K562 (cell line): ENCODE results near the gene MAD1L1. TPM values are rescaled to one million over a fixed set of nuclear protein-coding genes. Genes with fewer than 3 reads are reported as not detected.
A peak's percentile ranks its signal among the peaks of the same experiment; 100 is the strongest.

Source experiments
- ATAC-seq: fragments of 200-7000 bp; cut with Tn5 transposase; 3 replicates; pipeline ENCODE4 v1.9.1; 2020; ENCODE audit warnings: moderate library complexity
- BruUV-seq: library from RNA; stranded (reverse); fragments of 400-500 nt; replicated peaks from 2 replicates; lab custom pipeline; 2021; lab: Mats Ljungman, UMichigan
- CTCF ChIA-PET: fragments of 300-600 bp; formaldehyde crosslinking; extraction: SDS; loops from one replicate; lab custom pipeline; 2021; ENCODE audit warnings: low intra/inter-chr PET ratio; lab: Yijun Ruan, JAX
- POLR2A ChIA-PET: fragments of 300-600, 350-650 bp; sonication (Branson Sonifier 250); formaldehyde crosslinking; extraction: SDS; loops from one replicate; lab custom pipeline; 2021; ENCODE audit warnings: antibody characterized with exemption, inconsistent platforms; lab: Yijun Ruan, JAX
- DNase-seq, 4 experiments: peaks; one replicate each; pipeline versions ENCODE4 v3.0.0 to v3.0.0-alpha.2; 2011 to 2018; ENCODE audit warnings: low spot score in 3 of 4, mixed read lengths in 3 of 4; ENCODE audit errors: extremely low read depth in 1 of 4
- FAIRE-seq: peaks from 2 replicates; lab custom pipeline; 2011; peaks lifted over from hg19 to GRCh38; lab: Jason Lieb, UNC
- H2AFZ ChIP-seq: 2 replicates; pipeline ENCODE4 v1.6.0; 2011; ENCODE audit warnings: low read depth, low read length, control low read depth, inconsistent platforms
- H3K27ac ChIP-seq: fragments of 200-600 bp; 3 replicates; pipeline ENCODE4 v1.8.0; 2011; ENCODE audit warnings: low read depth, mild to moderate bottlenecking, control low read depth, inconsistent platforms, low read length, moderate library complexity, mixed read lengths; ENCODE audit errors: extremely low read depth
- H3K27me3 ChIP-seq, 2 experiments: fragments of 300-600 bp in 1 of 2; 2 replicates in 1 of 2; 3 replicates in 1 of 2; pipeline versions ENCODE4 v1.6.0 to v1.8.0; 2011; ENCODE audit warnings: inconsistent platforms in 2 of 2, low read length in 2 of 2, mild to moderate bottlenecking in 1 of 2, mixed read lengths in 1 of 2, moderate library complexity in 1 of 2; ENCODE audit not compliant: control insufficient read depth in 2 of 2, insufficient read depth in 2 of 2
- H3K36me3 ChIP-seq: fragments of 300-600 bp; 3 replicates; pipeline ENCODE4 v1.8.0; 2011; ENCODE audit warnings: mild to moderate bottlenecking, low read length, inconsistent platforms; ENCODE audit not compliant: control insufficient read depth, insufficient read depth
- H3K4me1 ChIP-seq, 2 experiments: fragments of 200-600 bp in 1 of 2; replicated peaks in 1 of 2; 2 replicates in 1 of 2; 3 replicates in 1 of 2; pipeline versions ENCODE4 v1.5.1 to v1.8.0; 2011; ENCODE audit warnings: inconsistent platforms in 2 of 2, low read length in 2 of 2, mild to moderate bottlenecking in 1 of 2, mixed read lengths in 1 of 2, moderate library complexity in 1 of 2; ENCODE audit not compliant: control insufficient read depth in 2 of 2, insufficient read depth in 2 of 2
- H3K4me2 ChIP-seq: 2 replicates; pipeline ENCODE4 v1.6.1; 2011; ENCODE audit warnings: low read length, control low read depth, inconsistent platforms, mixed read lengths; ENCODE audit not compliant: insufficient read depth
- H3K4me3 ChIP-seq: fragments of 200-600 bp; sonication (generic), shearing (Covaris generic); 2 replicates; pipeline ENCODE4 v1.5.1; 2016; ENCODE audit warnings: control low read depth, inconsistent platforms
- H3K79me2 ChIP-seq: fragments of 200-600 bp; 3 replicates; pipeline ENCODE4 v1.8.0; 2011; ENCODE audit warnings: low read length, inconsistent platforms; ENCODE audit not compliant: control insufficient read depth, insufficient read depth
- H3K9ac ChIP-seq, 2 experiments: 2 replicates each; pipeline versions ENCODE4 v1.6.0 to v1.6.1; 2011; ENCODE audit warnings: low read depth in 2 of 2, low read length in 2 of 2, control low read depth in 1 of 2, inconsistent platforms in 1 of 2, mild to moderate bottlenecking in 1 of 2, mixed read lengths in 1 of 2; ENCODE audit not compliant: insufficient read depth in 1 of 2
- H3K9me1 ChIP-seq: one replicate; pipeline ENCODE4 v1.6.0; 2011; ENCODE audit warnings: inconsistent platforms, mild to moderate bottlenecking, low read length, moderate library complexity; ENCODE audit not compliant: control insufficient read depth, insufficient read depth
- H3K9me3 ChIP-seq: replicated peaks from 2 replicates; pipeline ENCODE4 v1.5.1; 2011; ENCODE audit warnings: low read depth, low read length, inconsistent platforms; ENCODE audit not compliant: control insufficient read depth, insufficient read depth
- H4K20me1 ChIP-seq: replicated peaks from 2 replicates; pipeline ENCODE4 v1.6.1; 2011; ENCODE audit warnings: low read length, inconsistent platforms, mixed read lengths; ENCODE audit not compliant: control insufficient read depth, insufficient read depth
- CHD2 ChIP-seq: IDR thresholded peaks from 2 replicates; pipeline ENCODE4 v1.6.1; 2011; ENCODE audit warnings: low read depth, low read length
- CHD7 ChIP-seq: fragments of 200-600 bp; sonication (generic); IDR thresholded peaks from one replicate; pipeline ENCODE4 v1.6.1; 2012; ENCODE audit warnings: mild to moderate bottlenecking, low read depth, low read length, inconsistent platforms
- HNRNPH1 ChIP-seq: fragments of 200-400 bp; formaldehyde crosslinking; optimal IDR thresholded peaks from 2 replicates; pipeline ENCODE3; 2017; ENCODE audit warnings: low read depth, mild to moderate bottlenecking, low read length, moderate library complexity
- MAX ChIP-seq: sonication (generic); formaldehyde crosslinking; IDR thresholded peaks from 2 replicates; pipeline ENCODE4 v1.9.0; 2022; ENCODE audit warnings: mild to moderate bottlenecking, missing genetic modification reagents
- ZNF134 ChIP-seq: fragments of 250-450 bp; sonication (Bioruptor Pico); conservative IDR thresholded peaks from 2 replicates; pipeline ENCODE4 v1.4.0; 2020
- ZNF408 ChIP-seq: fragments of 250-450 bp; sonication (Bioruptor Pico); IDR thresholded peaks from 2 replicates; pipeline ENCODE4 v1.4.0; 2020; ENCODE audit warnings: low read depth, mild to moderate bottlenecking, moderate library complexity
- ZNF592 ChIP-seq: fragments of 450-650 bp; IDR thresholded peaks from 2 replicates; pipeline ENCODE4 v1.6.1; 2017; ENCODE audit warnings: antibody characterized with exemption, mild to moderate bottlenecking
- WGBS: fragments of 100-300 bp; shearing (Covaris generic); methylation state at CpG from one replicate; pipeline ENCODE4 v1.1.6; 2016; ENCODE audit warnings: low coverage, mixed read lengths; ENCODE audit not compliant: insufficient coverage; ENCODE audit errors: missing lambda C conversion rate; 5-methylcytosine and 5-hydroxymethylcytosine counted together
- in situ Hi-C: fragments of 300-500 bp; cut with MboI; formaldehyde crosslinking; loops from 4 replicates; pipeline ENCODE4 v1.15.0; 2018; ENCODE audit warnings: inconsistent platforms, mixed read lengths
- intact Hi-C: fragments of 100-400 bp; cut with micrococcal nuclease; formaldehyde crosslinking; loops from 2 replicates; pipeline ENCODE4 v1.14.2; 2022
- polyA plus RNA-seq, 8 experiments: library from polyadenylated mRNA; depleted of rRNA in 4 of 8; stranded (reverse) in 5 of 8; unstranded in 3 of 8; fragments of >200 nt; fragmentation: Nextera tagmentation in 2 of 8; fragmentation: Illumina TruSeq in 1 of 8; extraction: Ambion mirVana in 2 of 8; extraction: Trizol in 1 of 8; gene quantifications; 2 replicates each; pipeline versions ENCODE4 v1.2.1 to v1.2.3, GENCODE V29; 2011 to 2014; ENCODE audit warnings: inconsistent platforms in 1 of 8, missing spikeins in 1 of 8
- total RNA-seq, 7 experiments: library from RNA; depleted of rRNA in 6 of 7; stranded (reverse); fragments of >200 nt in 6 of 7; fragmentation: Illumina TruSeq in 2 of 7; extraction: Trizol in 2 of 7; gene quantifications; 2 replicates each; pipeline versions ENCODE4 v1.2.1 to v1.2.3, GENCODE V29; 2011 to 2021; ENCODE audit warnings: low replicate concordance in 1 of 7

The MAD1L1 gene
- total and polyA plus RNA-seq, 9 of the 15 experiments (the other 6 are each of a cell fraction or from before 2014, with no cell fraction given), result 1.7 to 89.7 (median 18.0) TPM

GRCh38 chr7:1866601-1867000 lies 366.1 kb downstream of the MAD1L1 start:
- no peak for ATAC-seq
- H3K36me3 ChIP-seq, result no peaks in the 10 kb centered on the region
- H3K4me1 ChIP-seq, result peaks cover 3 to 82% of the 10 kb centered on the region in 2 experiments; a peak in 4 of 5 replicates
- no peaks in the 10 kb centered on the region for H3K27me3 ChIP-seq
- 85% methylated on average over 14 of the region's 15 CpGs for WGBS
- in situ Hi-C loops (no loop called here), intact Hi-C loops (no loop called here)
- no TSS peak for BruUV-seq
- no peak for DNase-seq
- 0 out of 4 replicates have a peak overlapping the region, but pooled peaks of 1 of the 2 experiments have one; percentile 28 for H3K9ac ChIP-seq
- FAIRE-seq, result no peak
- no peaks in the 10 kb centered on the region for H3K9me3 ChIP-seq
- ChIA-PET CTCF (no interaction called here), POLR2A (interaction anchor here (0.7 kb wide), 1 partner anchor 16 kb away, joined by 3 read pairs; no protein-coding TSS in a partner anchor)
- H2AFZ ChIP-seq, result no peak overlapping the region
- no peaks in the 10 kb centered on the region for H3K9me1 ChIP-seq
- no peak overlapping the region for H3K27ac ChIP-seq
- H4K20me1 ChIP-seq, result no peaks in the 10 kb centered on the region
- H3K4me3 ChIP-seq, result no peak overlapping the region
- H3K79me2 ChIP-seq, result no peaks in the 10 kb centered on the region
- H3K4me2 ChIP-seq, result no peak overlapping the region
- TF ChIP-seq CHD7 (no peak), MAX (CRISPR knock-in tag) (no peak), HNRNPH1 (no peak), ZNF408 (CRISPR knock-in tag) (no peak), CHD2 (no peak), ZNF134 (CRISPR knock-in tag) (no peak), ZNF592 (no peak)
